Mesothelial cell of epicardium (in vitro differentiated cells): ENCODE results near the gene CHCHD3. TPM values are rescaled to one million over a fixed set of nuclear protein-coding genes. Genes with fewer than 3 reads are reported as not detected.

ENCODE experiments used
- DNase-seq, 2 experiments: peaks; one replicate each; pipeline ENCODE4 v3.0.0; 2021; ENCODE audit warnings: low spot score in 2 of 2; ENCODE audit not compliant: unreplicated experiment in 2 of 2
- H3K27ac Mint-ChIP-seq: 2 replicates; pipeline ENCODE4 v1.8.0; 2021; ENCODE audit warnings: mixed read lengths
- H3K27me3 Mint-ChIP-seq: 2 replicates; pipeline ENCODE4 v1.8.0; 2021; ENCODE audit warnings: low read depth, mixed read lengths
- H3K36me3 Mint-ChIP-seq: 2 replicates; pipeline ENCODE4 v1.8.0; 2021; ENCODE audit warnings: mixed read lengths
- H3K4me1 Mint-ChIP-seq: 2 replicates; pipeline ENCODE4 v1.8.0; 2021; ENCODE audit warnings: mixed read lengths
- H3K4me3 Mint-ChIP-seq: 2 replicates; pipeline ENCODE4 v1.8.0; 2021; ENCODE audit warnings: mild to moderate bottlenecking, moderate library complexity, mixed read lengths
- H3K9me3 Mint-ChIP-seq: 2 replicates; pipeline ENCODE4 v1.8.0; 2021; ENCODE audit warnings: mixed read lengths
- CTCF ChIP-seq: fragments of 200-600 bp; sonication (generic); IDR thresholded peaks from one replicate; pipeline ENCODE4 v1.5.0; 2021; ENCODE audit warnings: antibody characterized with exemption; ENCODE audit not compliant: unreplicated experiment
- total RNA-seq: library from RNA; stranded (reverse); gene quantifications from 3 replicates; pipeline ENCODE4 v1.2.1, GENCODE V29; 2021

CHCHD3 gene
- total RNA-seq, 1 donor from 2014 or later = 54.3 TPM

- no peak for DNase-seq
- Mint-ChIP-seq H3K27me3 (peaks cover 16% of the 10 kb centered on the region), H3K4me3 (no peak overlapping the region), H3K4me1 (no peaks in the 10 kb centered on the region), H3K27ac (no peak overlapping the region), H3K36me3 (no peaks in the 10 kb centered on the region), H3K9me3 (peaks cover 9% of the 10 kb centered on the region)
- no peak for TF ChIP-seq CTCF
Observed at GRCh38 chr7:132764762-132765161, 317.1 kb downstream of the CHCHD3 start.

GRCh38 chr7:132760866-132761265 lies 321.0 kb downstream of the CHCHD3 start:
- Mint-ChIP-seq H3K4me3 (no peak overlapping the region), H3K27me3 (peaks cover 9% of the 10 kb centered on the region), H3K27ac (no peak overlapping the region), H3K4me1 (no peaks in the 10 kb centered on the region), H3K9me3 (no peaks in the 10 kb centered on the region), H3K36me3 (no peaks in the 10 kb centered on the region)
- DNase-seq = no peak
- no peak for TF ChIP-seq CTCF

GRCh38 chr7:132760244-132760623 lies 321.7 kb downstream of the CHCHD3 start:
- H3K4me1 Mint-ChIP-seq = no peaks in the 10 kb centered on the region
- no peaks in the 10 kb centered on the region for H3K36me3 Mint-ChIP-seq
- TF ChIP-seq CTCF = no peak
- H3K4me3 Mint-ChIP-seq = no peak overlapping the region
- no peak overlapping the region for H3K27ac Mint-ChIP-seq
- H3K27me3 Mint-ChIP-seq = peaks cover 9% of the 10 kb centered on the region
- no peaks in the 10 kb centered on the region for H3K9me3 Mint-ChIP-seq
- no peak for DNase-seq

GRCh38 chr7:132759482-132760243 lies 322.2 kb downstream of the CHCHD3 start:
- H3K27ac Mint-ChIP-seq = no peak overlapping the region
- H3K9me3 Mint-ChIP-seq = no peaks in the 10 kb centered on the region
- TF ChIP-seq CTCF = no peak
- peaks cover 7% of the 10 kb centered on the region for H3K27me3 Mint-ChIP-seq
- DNase-seq = no peak
- H3K36me3 Mint-ChIP-seq = no peaks in the 10 kb centered on the region
- no peak overlapping the region for H3K4me3 Mint-ChIP-seq
- no peaks in the 10 kb centered on the region for H3K4me1 Mint-ChIP-seq

DNA sequence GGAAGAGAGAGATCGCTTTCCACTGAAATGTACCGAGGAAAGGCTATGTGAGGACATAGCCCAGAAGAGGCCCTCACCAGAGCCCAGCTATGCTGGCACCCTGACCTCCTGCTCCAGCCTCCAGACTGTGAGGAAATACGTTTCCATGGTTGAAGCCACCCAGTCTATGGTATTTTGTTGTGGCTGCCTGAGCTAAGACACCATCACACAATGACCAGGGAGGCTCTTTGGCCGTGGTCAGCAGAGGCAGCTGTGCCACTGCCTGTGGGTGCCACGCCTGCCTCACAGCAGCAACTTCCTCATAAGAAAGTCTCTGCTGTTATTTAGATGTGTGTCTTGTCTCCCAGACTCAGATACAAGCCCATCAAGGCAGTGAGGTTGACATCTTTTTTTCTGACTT lies 322.9 kb downstream of the CHCHD3 start:
- H3K9me3 Mint-ChIP-seq = no peaks in the 10 kb centered on the region
- TF ChIP-seq CTCF = no peak
- peaks cover 5% of the 10 kb centered on the region for H3K27me3 Mint-ChIP-seq
- DNase-seq = no peak
- no peaks in the 10 kb centered on the region for H3K36me3 Mint-ChIP-seq
- H3K4me1 Mint-ChIP-seq = no peaks in the 10 kb centered on the region
- H3K27ac Mint-ChIP-seq = no peak overlapping the region
- H3K4me3 Mint-ChIP-seq = no peak overlapping the region
